ENCODE data around the gene USP9X.

- TF ChIP-seq CREB5 (CRISPR knock-in tag; IDR thresholded peaks at IDR 0.05; ENCODE audit: low read depth) (no peak), PATZ1 (CRISPR knock-in tag; IDR thresholded peaks at IDR 0.05; ENCODE audit: borderline replicate concordance) (no peak), POU6F1 (CRISPR knock-in tag; IDR thresholded peaks at IDR 0.05; ENCODE audit: borderline replicate concordance, low read depth) (no peak), BACH2 (CRISPR knock-in tag; IDR thresholded peaks at IDR 0.05; ENCODE audit: borderline replicate concordance) (no peak), SNAI2 (CRISPR knock-in tag; IDR thresholded peaks at IDR 0.05) (no peak), ARNTL (CRISPR knock-in tag; IDR thresholded peaks at IDR 0.05; ENCODE audit: borderline replicate concordance, low read depth) (no peak), ZNF70 (CRISPR knock-in tag; IDR thresholded peaks at IDR 0.05) (no peak), ESRRG (CRISPR knock-in tag; IDR thresholded peaks at IDR 0.05) (no peak), ZNF8 (CRISPR knock-in tag; IDR thresholded peaks at IDR 0.05) (no peak)
These were observed 79.2 kb downstream of the USP9X start for GRCh38 chrX:41164449-41164848.

Data from SK-N-SH treated with all-trans-retinoic acid at 6 μM for 48 hours (cell line).